ENCODE data around the gene WDR59. TPM values are rescaled to one million over a fixed set of nuclear protein-coding genes. Genes with fewer than 3 reads are reported as not detected.
A peak's percentile ranks its signal among the peaks of the same experiment; 100 is the strongest.

The WDR59 gene
- total and polyA plus RNA-seq, 2 experiments from 2014 or later = 38.7 to 54.5 TPM

GRCh38 chr16:75024182-75024581, 39.3 kb upstream of the WDR59 start (continued):
- no peak for TF ChIP-seq ZNF114 (CRISPR knock-in tag; IDR thresholded peaks at IDR 0.05)
- no peak for TF ChIP-seq CREB1 (CRISPR knock-in tag; IDR thresholded peaks at IDR 0.05; ENCODE audit: low read depth)

DNA sequence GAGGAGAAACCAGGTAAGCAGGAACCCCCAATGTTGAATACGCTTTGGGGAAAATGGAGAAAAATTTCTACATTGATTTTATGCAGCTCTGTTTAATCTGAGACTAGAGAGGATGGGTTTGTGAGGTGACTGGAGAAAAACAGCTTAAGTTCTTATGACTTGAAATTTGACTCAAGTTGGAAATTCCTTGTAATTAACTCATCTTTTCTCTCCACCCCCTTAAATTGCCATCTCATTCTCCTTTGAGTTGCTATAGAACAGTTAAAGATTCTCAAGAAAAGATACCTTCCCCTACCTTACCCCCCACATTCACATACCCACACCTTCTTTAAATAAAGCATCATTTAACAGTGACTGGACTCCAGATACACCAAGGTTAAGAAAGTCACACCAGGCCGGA, 38.1 kb upstream of the WDR59 start:
- Histone ChIP-seq H3K36me3 (ENCODE audit: insufficient read depth) (no peaks in the 10 kb centered on the region), H3K4me3 (no peak overlapping the region), H3K27me3 (ENCODE audit: insufficient read depth) (no peaks in the 10 kb centered on the region), H3K4me1 (ENCODE audit: insufficient read depth) (no peaks in the 10 kb centered on the region; the same call in 1 of the 2 replicates), H3K27ac (ENCODE audit: low read depth) (peak overlapping the region; percentile 18; the same call in 1 of the 2 replicates), H3K9me2 (ENCODE audit: insufficient read depth) (no peaks in the 10 kb centered on the region), H3K79me2 (replicated peaks; ENCODE audit: insufficient read depth) (peaks cover 98% of the 10 kb centered on the region), H3F3A (replicated peaks; ENCODE audit: low read depth) (no peaks in the 10 kb centered on the region), H3K4me2 (no peak overlapping the region), H4K20me1 (replicated peaks; ENCODE audit: insufficient read depth) (peaks cover 22% of the 10 kb centered on the region; the same call in 1 of the 2 replicates), H2AFZ (no peak overlapping the region)
- DNase-seq (ENCODE audit: low spot score) (no peak), ATAC-seq (no peak)
- peaks cover 4% of the 10 kb centered on the region for H3K27me3 Mint-ChIP-seq (ENCODE audit: insufficient read depth, low read depth, poor library complexity)
- H3K4me1 Mint-ChIP-seq = peaks cover 12% of the 10 kb centered on the region; the same call in 1 of the 3 replicates
- no peak for TF ChIP-seq ZNF114 (CRISPR knock-in tag; IDR thresholded peaks at IDR 0.05)
- no peak for TF ChIP-seq ZNF462 (CRISPR knock-in tag; IDR thresholded peaks at IDR 0.05)
- TF ChIP-seq, protein P1, sequence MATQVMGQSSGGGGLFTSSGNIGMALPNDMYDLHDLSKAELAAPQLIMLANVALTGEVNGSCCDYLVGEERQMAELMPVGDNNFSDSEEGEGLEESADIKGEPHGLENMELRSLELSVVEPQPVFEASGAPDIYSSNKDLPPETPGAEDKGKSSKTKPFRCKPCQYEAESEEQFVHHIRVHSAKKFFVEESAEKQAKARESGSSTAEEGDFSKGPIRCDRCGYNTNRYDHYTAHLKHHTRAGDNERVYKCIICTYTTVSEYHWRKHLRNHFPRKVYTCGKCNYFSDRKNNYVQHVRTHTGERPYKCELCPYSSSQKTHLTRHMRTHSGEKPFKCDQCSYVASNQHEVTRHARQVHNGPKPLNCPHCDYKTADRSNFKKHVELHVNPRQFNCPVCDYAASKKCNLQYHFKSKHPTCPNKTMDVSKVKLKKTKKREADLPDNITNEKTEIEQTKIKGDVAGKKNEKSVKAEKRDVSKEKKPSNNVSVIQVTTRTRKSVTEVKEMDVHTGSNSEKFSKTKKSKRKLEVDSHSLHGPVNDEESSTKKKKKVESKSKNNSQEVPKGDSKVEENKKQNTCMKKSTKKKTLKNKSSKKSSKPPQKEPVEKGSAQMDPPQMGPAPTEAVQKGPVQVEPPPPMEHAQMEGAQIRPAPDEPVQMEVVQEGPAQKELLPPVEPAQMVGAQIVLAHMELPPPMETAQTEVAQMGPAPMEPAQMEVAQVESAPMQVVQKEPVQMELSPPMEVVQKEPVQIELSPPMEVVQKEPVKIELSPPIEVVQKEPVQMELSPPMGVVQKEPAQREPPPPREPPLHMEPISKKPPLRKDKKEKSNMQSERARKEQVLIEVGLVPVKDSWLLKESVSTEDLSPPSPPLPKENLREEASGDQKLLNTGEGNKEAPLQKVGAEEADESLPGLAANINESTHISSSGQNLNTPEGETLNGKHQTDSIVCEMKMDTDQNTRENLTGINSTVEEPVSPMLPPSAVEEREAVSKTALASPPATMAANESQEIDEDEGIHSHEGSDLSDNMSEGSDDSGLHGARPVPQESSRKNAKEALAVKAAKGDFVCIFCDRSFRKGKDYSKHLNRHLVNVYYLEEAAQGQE (IDR thresholded peaks at IDR 0.05; ENCODE audit: unreplicated experiment) = no peak
- TF ChIP-seq, protein P2, sequence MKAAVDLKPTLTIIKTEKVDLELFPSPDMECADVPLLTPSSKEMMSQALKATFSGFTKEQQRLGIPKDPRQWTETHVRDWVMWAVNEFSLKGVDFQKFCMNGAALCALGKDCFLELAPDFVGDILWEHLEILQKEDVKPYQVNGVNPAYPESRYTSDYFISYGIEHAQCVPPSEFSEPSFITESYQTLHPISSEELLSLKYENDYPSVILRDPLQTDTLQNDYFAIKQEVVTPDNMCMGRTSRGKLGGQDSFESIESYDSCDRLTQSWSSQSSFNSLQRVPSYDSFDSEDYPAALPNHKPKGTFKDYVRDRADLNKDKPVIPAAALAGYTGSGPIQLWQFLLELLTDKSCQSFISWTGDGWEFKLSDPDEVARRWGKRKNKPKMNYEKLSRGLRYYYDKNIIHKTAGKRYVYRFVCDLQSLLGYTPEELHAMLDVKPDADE (IDR thresholded peaks at IDR 0.05) = no peak
- TF ChIP-seq JUNB (IDR thresholded peaks at IDR 0.05; ENCODE audit: unreplicated experiment) = no peak
- no peak for TF ChIP-seq ZNF331 (CRISPR knock-in tag; IDR thresholded peaks at IDR 0.05; ENCODE audit: low read depth)
- TF ChIP-seq NANOG (IDR thresholded peaks at IDR 0.05; ENCODE audit: borderline replicate concordance) = no peak
- TF ChIP-seq EZH2 (IDR thresholded peaks at IDR 0.05; ENCODE audit: low read depth, unreplicated experiment) = no peak
- TF ChIP-seq CTCF (conservative IDR thresholded peaks at IDR 0.05; ENCODE audit: low read depth in 2 of 2) = no peak
- no peak for TF ChIP-seq STAT1 (IDR thresholded peaks at IDR 0.05; ENCODE audit: unreplicated experiment)
- no peak overlapping the region for H3K4me3 Mint-ChIP-seq
- peaks cover 26% of the 10 kb centered on the region for H3K9me3 Mint-ChIP-seq
- peaks cover 36% of the 10 kb centered on the region for H3K36me3 Mint-ChIP-seq (ENCODE audit: low read depth)
- no peak overlapping the region for H3K27ac Mint-ChIP-seq
